ENCODE data around the gene AP2A1. TPM values are rescaled to one million over a fixed set of nuclear protein-coding genes. Genes with fewer than 3 reads are reported as not detected.
A peak's percentile ranks its signal among the peaks of the same experiment; 100 is the strongest.

The AP2A1 gene
- total and polyA plus RNA-seq, 2 donors (not counting 1 experiment from before 2014, with no cell fraction given) = 48.4 to 56.9 TPM

DNA sequence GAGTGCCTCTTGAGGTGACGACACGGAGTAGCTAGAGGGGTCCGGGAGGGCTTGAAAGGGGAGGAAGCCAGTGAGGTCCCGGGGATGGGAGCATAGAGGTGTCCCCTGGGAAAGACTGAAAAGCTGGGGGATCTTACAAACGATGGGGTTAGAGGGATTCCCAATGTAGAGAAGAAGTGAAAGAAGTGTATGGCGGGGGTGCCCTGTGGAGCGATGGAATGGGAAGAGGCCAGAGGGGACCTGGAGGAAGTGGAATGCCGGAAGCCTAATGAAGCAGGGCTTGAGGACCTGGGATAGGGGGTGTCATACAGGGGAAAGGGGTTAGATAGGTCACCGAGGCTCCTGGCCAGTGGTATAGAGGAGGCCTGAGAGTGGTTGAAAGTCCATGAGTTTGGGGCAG, 580 bp downstream of the AP2A1 start:
- CTCF ChIA-PET = interaction anchor here (0.6 to 1.9 kb wide), 3 partner anchors 46 to 109 kb away, joined by 3 to 10 read pairs (median 6); partner anchors contain the start of genes AKT1S1, FUZ and TBC1D17
- peaks cover 52% of the 10 kb centered on the region for H3K79me2 ChIP-seq (ENCODE audit: control insufficient read depth, insufficient read depth, low read length)
- peak overlapping the region; percentile 75 to 98 (median 88) for H3K4me3 ChIP-seq (ENCODE audit: control extremely low read depth in 1 of 5, extremely low read depth in 1 of 5, insufficient read depth in 1 of 5, low read depth in 2 of 5, low read length in 4 of 5)
- H3K27ac ChIP-seq (ENCODE audit: low read length in 2 of 2) = peak overlapping the region; percentile 54 to 85
- Mint-ChIP-seq H3K9me3 (ENCODE audit: insufficient read depth) (no peaks in the 10 kb centered on the region), H3K4me3 (peak overlapping the region; percentile 93), H3K27me3 (no peaks in the 10 kb centered on the region), H3K27ac (peak overlapping the region; percentile 76), H3K4me1 (peaks cover 39% of the 10 kb centered on the region)
- no peak for DNase-seq
- H4K20me1 ChIP-seq (ENCODE audit: control insufficient read depth, insufficient read depth, low read length, poor library complexity, severe bottlenecking) = peaks cover 13% of the 10 kb centered on the region
- no peaks in the 10 kb centered on the region for H3K36me3 ChIP-seq (replicated peaks in 1 of 2; ENCODE audit: control extremely low read depth in 1 of 2, control insufficient read depth in 1 of 2, extremely low read depth in 1 of 2, insufficient read depth in 2 of 2, low read length in 1 of 2)
- POLR2A ChIA-PET = interaction anchor here (1.6 to 2.0 kb wide), 2 partner anchors 45 to 102 kb away, joined by 5 to 12 read pairs; partner anchors contain the start of gene FUZ
- no peaks in the 10 kb centered on the region for H3K9me3 ChIP-seq (ENCODE audit: control extremely low read depth in 1 of 3, control insufficient read depth in 2 of 3, insufficient read depth in 1 of 3, low read length in 2 of 3)
- H3K4me2 ChIP-seq (replicated peaks; ENCODE audit: low read depth, low read length, poor library complexity, severe bottlenecking) = peak overlapping the region; percentile 91
- peaks cover 15 to 24% of the 10 kb centered on the region in 2 donors for H3K4me1 ChIP-seq (ENCODE audit: control insufficient read depth in 2 of 2, insufficient read depth in 2 of 2, low read length in 2 of 2)
- TF ChIP-seq, protein P1, sequence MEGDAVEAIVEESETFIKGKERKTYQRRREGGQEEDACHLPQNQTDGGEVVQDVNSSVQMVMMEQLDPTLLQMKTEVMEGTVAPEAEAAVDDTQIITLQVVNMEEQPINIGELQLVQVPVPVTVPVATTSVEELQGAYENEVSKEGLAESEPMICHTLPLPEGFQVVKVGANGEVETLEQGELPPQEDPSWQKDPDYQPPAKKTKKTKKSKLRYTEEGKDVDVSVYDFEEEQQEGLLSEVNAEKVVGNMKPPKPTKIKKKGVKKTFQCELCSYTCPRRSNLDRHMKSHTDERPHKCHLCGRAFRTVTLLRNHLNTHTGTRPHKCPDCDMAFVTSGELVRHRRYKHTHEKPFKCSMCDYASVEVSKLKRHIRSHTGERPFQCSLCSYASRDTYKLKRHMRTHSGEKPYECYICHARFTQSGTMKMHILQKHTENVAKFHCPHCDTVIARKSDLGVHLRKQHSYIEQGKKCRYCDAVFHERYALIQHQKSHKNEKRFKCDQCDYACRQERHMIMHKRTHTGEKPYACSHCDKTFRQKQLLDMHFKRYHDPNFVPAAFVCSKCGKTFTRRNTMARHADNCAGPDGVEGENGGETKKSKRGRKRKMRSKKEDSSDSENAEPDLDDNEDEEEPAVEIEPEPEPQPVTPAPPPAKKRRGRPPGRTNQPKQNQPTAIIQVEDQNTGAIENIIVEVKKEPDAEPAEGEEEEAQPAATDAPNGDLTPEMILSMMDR (IDR thresholded peaks at IDR 0.05) = no peak
- no peak for TF ChIP-seq EZH2 (IDR thresholded peaks at IDR 0.05; ENCODE audit: borderline replicate concordance, insufficient read depth, low read depth, low read length, poor library complexity, severe bottlenecking)
- H3K27me3 ChIP-seq (replicated peaks in 1 of 4; ENCODE audit: control extremely low read depth in 1 of 4, control insufficient read depth in 3 of 4, insufficient read depth in 4 of 4, low read length in 3 of 4) = no peaks in the 10 kb centered on the region
- H2AFZ ChIP-seq (ENCODE audit: insufficient read depth, low read depth, low read length, poor library complexity, severe bottlenecking) = peak overlapping the region; percentile 92
- intact Hi-C loops (cut with micrococcal nuclease) = loop anchor here (2.0 to 5.0 kb wide), 3 partner anchors 270 to 1299 kb away; partner anchors contain the start of genes CYTH2 and RPS11
- no peak for ATAC-seq (ENCODE audit: low read depth)
- under 1% methylated on average over 9 of the region's 9 CpGs for WGBS (ENCODE audit: insufficient coverage)
- peak overlapping the region; percentile 96 for H3K9ac ChIP-seq (ENCODE audit: low read length)

DNA sequence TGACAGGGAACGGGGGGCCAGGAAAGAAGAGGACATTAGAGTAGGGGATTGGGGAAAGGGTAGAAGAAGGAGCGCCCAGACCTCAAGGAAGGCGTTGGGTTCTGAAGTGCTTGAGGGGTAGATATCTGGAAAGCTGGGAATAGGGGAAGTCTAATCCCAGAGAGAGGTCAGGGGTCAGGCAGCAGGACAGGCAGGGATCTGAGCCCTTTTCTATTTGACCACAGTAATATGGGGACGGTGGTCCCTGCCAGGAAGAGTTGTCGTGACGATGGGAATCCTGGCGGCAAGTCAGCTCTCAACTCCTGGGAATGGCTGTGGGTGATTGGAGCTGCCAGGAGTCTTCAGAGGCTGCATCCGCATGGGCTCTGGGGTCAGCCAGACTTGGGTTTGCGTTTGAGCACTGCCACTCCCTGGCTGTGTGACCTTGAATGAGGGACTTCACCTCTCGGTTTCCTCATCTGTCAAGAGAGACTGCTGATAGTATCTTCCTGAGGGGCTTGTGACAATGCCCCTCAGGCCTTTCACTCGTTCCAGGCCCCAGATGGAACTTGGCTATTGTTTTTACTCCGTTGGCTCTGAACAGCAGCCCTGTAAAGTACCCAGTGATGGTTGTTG, 1.3 kb downstream of the AP2A1 start:
- WGBS (ENCODE audit: insufficient coverage) = 92% methylated on average over 12 of the region's 12 CpGs
- Histone ChIP-seq H3K9ac (ENCODE audit: low read length) (peak overlapping the region; percentile 96), H3K4me2 (replicated peaks; ENCODE audit: low read depth, low read length, poor library complexity, severe bottlenecking) (peak overlapping the region; percentile 91), H3K79me2 (ENCODE audit: control insufficient read depth, insufficient read depth, low read length) (peaks cover 59% of the 10 kb centered on the region), H2AFZ (ENCODE audit: insufficient read depth, low read depth, low read length, poor library complexity, severe bottlenecking) (no peak overlapping the region), H3K27me3 (replicated peaks in 1 of 4; ENCODE audit: control extremely low read depth in 1 of 4, control insufficient read depth in 3 of 4, insufficient read depth in 4 of 4, low read length in 3 of 4) (no peaks in the 10 kb centered on the region), H3K27ac (ENCODE audit: low read length in 2 of 2) (no peak overlapping the region), H3K4me3 (ENCODE audit: control extremely low read depth in 1 of 5, extremely low read depth in 1 of 5, insufficient read depth in 1 of 5, low read depth in 2 of 5, low read length in 4 of 5) (peak overlapping the region in 4 of 5 experiments; percentile 75 to 98 (median 82)), H3K4me1 (ENCODE audit: control insufficient read depth in 2 of 2, insufficient read depth in 2 of 2, low read length in 2 of 2) (peaks cover 15 to 24% of the 10 kb centered on the region in 2 donors), H3K36me3 (replicated peaks in 1 of 2; ENCODE audit: control extremely low read depth in 1 of 2, control insufficient read depth in 1 of 2, extremely low read depth in 1 of 2, insufficient read depth in 2 of 2, low read length in 1 of 2) (no peaks in the 10 kb centered on the region), H4K20me1 (ENCODE audit: control insufficient read depth, insufficient read depth, low read length, poor library complexity, severe bottlenecking) (peaks cover 20% of the 10 kb centered on the region), H3K9me3 (ENCODE audit: control extremely low read depth in 1 of 3, control insufficient read depth in 2 of 3, insufficient read depth in 1 of 3, low read length in 2 of 3) (no peaks in the 10 kb centered on the region)
- intact Hi-C loops (cut with micrococcal nuclease) = loop anchor here (2.0 to 5.0 kb wide), 3 partner anchors 271 to 1299 kb away; partner anchors contain the start of genes CYTH2 and RPS11
- DNase-seq (no peak), ATAC-seq (ENCODE audit: low read depth) (no peak)
- TF ChIP-seq EZH2 (IDR thresholded peaks at IDR 0.05; ENCODE audit: borderline replicate concordance, insufficient read depth, low read depth, low read length, poor library complexity, severe bottlenecking) = no peak
- TF ChIP-seq, protein P1 (IDR thresholded peaks at IDR 0.05) = no peak
- H3K9me3 Mint-ChIP-seq (ENCODE audit: insufficient read depth) = no peaks in the 10 kb centered on the region
- peak overlapping the region; percentile 76 for H3K27ac Mint-ChIP-seq
- ChIA-PET POLR2A (no interaction called here), CTCF (interaction anchor here (0.6 kb wide), 1 partner anchor 109 kb away, joined by 3 read pairs; the partner anchor contains the start of genes AKT1S1 and TBC1D17)
- peaks cover 42% of the 10 kb centered on the region for H3K4me1 Mint-ChIP-seq
- peak overlapping the region; percentile 93 for H3K4me3 Mint-ChIP-seq
- H3K27me3 Mint-ChIP-seq = no peaks in the 10 kb centered on the region
